ENCODE data around the gene MAPK6.

Gene MAPK6

GRCh38 chr15:52018693-52019393 is at the start of gene MAPK6:
TSS of gene MAPK6 (plus strand) at chr15:52019219. CDS start at chr15:52046461, 27,242 bp downstream.
- TF ChIP-seq CTCF (conservative IDR thresholded peaks at IDR 0.05; ENCODE audit: control insufficient read depth, insufficient read depth, low read depth, low read length), result no peak
- H3K4me3 ChIP-seq (ENCODE audit: control insufficient read depth, low read depth, low read length), result peak within 1 kb of the TSS; percentile 67
- peak; percentile 90 for DNase-seq (ENCODE audit: low read depth)

GRCh38 chr15:51969728-51970127 is 49.3 kb upstream of the MAPK6 start:
- peak overlapping the region; percentile 94 for H3K4me3 ChIP-seq (ENCODE audit: control insufficient read depth, low read depth, low read length)
- no peak for TF ChIP-seq CTCF (conservative IDR thresholded peaks at IDR 0.05; ENCODE audit: control insufficient read depth, insufficient read depth, low read depth, low read length)
- no peak for DNase-seq (ENCODE audit: low read depth)

- peak overlapping the region; percentile 94 for H3K4me3 ChIP-seq (ENCODE audit: control insufficient read depth, low read depth, low read length)
- DNase-seq (ENCODE audit: low read depth), result no peak
- no peak for TF ChIP-seq CTCF (conservative IDR thresholded peaks at IDR 0.05; ENCODE audit: control insufficient read depth, insufficient read depth, low read depth, low read length)
Measured at GRCh38 chr15:51970132-51970817, 48.7 kb upstream of the MAPK6 start.

- no peak for TF ChIP-seq CTCF (conservative IDR thresholded peaks at IDR 0.05; ENCODE audit: control insufficient read depth, insufficient read depth, low read depth, low read length)
Measured at GRCh38 chr15:51971032-51971374, 48.0 kb upstream of the MAPK6 start.

GRCh38 chr15:51971375-51972133 is 47.5 kb upstream of the MAPK6 start, which contains the start of gene LEO1:
TSS of gene LEO1 (minus strand) at chr15:51971778. CDS start at chr15:51971745, 33 bp downstream.
- peak; percentile 98 for DNase-seq (ENCODE audit: low read depth)
- TF ChIP-seq CTCF (conservative IDR thresholded peaks at IDR 0.05; ENCODE audit: control insufficient read depth, insufficient read depth, low read depth, low read length), result peak; percentile 36
- H3K4me3 ChIP-seq (ENCODE audit: control insufficient read depth, low read depth, low read length), result peak within 1 kb of the TSS; percentile 94

More at GRCh38 chr15:51971032-51971374, 48.0 kb upstream of the MAPK6 start:
- DNase-seq (ENCODE audit: low read depth), result no peak
- H3K4me3 ChIP-seq (ENCODE audit: control insufficient read depth, low read depth, low read length), result peak overlapping the region; percentile 94

GRCh38 chr15:51973220-51973619 is 45.8 kb upstream of the MAPK6 start:
- no peak for TF ChIP-seq CTCF (conservative IDR thresholded peaks at IDR 0.05; ENCODE audit: control insufficient read depth, insufficient read depth, low read depth, low read length)
- no peak for DNase-seq (ENCODE audit: low read depth)
- H3K4me3 ChIP-seq (ENCODE audit: control insufficient read depth, low read depth, low read length), result no peak overlapping the region
